Left ventricle myocardium superior (tissue), 1 donor: ENCODE measurements around the gene RAB3GAP2. TPM values are rescaled to one million over a fixed set of nuclear protein-coding genes. Genes with fewer than 3 reads are reported as not detected.
"Not testable (repeated sequence)": the region's sequence is repeated elsewhere in the genome, so short reads cannot be mapped to it uniquely, and the experiment has no call there.

Source experiments
- ATAC-seq: fragments of 200-7000 bp; cut with Tn5 transposase; one replicate; pipeline ENCODE4 v1.9.1; 2020; ENCODE audit warnings: mild to moderate bottlenecking, moderate library complexity
- DNase-seq: peaks from one replicate; pipeline ENCODE4 v3.0.0-alpha.2; 2020
- intact Hi-C: fragments of 100-400 bp; cut with micrococcal nuclease; formaldehyde crosslinking; loops from one replicate; pipeline ENCODE4 v1.11.0; 2022
- total RNA-seq: library from RNA; stranded (reverse); fragmentation: NEBNext Ultra II Directional; extraction: Animal tissue kit (Norgen Biotek cat#: 25700); gene quantifications from one replicate; pipeline ENCODE4 v1.2.1, GENCODE V29; 2021
- donor health status: DM: no; HTN: yes; CAD: no; lungs with severe emphysema.

RAB3GAP2 gene
- total RNA-seq, 1 donor from 2014 or later, result 25.9 TPM

DNA sequence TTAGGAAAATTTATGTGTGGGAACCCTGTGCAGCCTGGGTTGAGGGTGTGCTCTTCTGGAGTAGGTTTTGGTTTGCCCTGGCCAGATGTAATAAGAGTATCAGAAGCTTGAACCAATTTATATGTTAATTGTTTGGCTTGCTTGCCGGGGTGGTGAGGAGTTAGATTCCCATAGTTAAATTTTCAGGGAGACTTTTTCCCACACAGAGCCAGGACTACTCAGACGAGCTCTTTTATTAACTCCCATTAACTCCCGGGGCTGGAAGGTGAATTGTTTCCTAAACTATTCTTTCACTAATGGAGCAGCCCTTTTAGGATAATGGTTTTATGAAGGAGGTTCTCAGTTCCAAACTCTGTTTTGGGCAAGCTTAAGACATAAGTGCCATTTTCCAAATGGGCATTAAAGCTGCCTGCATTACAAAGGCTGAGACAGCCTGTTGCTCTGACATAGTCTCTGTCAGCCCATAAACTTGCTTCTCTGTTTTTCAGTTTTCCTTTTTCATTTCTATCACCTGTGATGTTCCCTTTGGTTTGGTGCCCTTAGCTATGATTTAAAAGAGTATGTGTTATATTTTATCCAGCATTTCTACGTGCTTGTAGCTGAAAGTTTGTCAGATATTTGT lies 18.0 kb upstream of the RAB3GAP2 start:
- ATAC-seq (no peak), DNase-seq (no peak)
- intact Hi-C loops, result no loop called here

DNA sequence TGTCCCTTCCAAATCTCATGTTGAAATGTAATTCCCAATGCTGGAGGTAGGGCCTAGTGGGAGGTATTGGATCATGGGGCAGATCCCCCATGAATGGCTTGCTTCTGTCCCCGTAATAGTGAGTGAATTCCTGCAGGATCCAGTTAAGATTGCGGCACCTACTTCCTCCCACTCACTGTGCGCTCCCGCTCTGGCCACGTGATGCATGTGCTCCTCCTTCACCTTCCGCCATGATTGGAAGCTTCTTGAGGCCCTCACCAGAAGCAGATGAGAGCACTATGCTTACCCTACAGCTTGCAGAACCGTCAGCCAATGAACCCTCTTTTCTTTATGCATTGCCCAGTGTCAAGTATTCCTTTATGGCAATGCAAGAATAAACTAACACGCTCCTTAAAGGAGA lies 14.9 kb upstream of the RAB3GAP2 start:
- DNase-seq, result no peak
- intact Hi-C loops, result no loop called here
- no peak for ATAC-seq

DNA sequence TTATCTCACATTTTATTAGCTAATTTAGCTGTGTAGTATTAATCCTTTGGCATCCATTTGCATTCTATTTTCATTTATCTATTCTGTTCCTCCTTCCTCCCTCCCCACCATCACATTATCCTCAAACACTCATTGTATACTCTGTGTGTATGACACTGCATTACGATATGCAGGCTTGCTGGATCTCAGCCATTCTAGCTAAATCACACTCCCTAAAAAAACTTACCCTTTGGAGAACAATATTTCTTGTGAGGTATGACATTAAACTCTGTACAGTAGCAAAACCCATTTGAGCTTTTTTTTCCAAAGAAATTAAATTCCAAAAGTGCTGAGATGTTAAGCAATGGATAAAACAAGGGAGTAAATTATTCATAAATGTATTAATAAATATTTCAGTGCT lies 11.4 kb upstream of the RAB3GAP2 start:
- ATAC-seq (no peak), DNase-seq (no peak)
- intact Hi-C loops, result no loop called here

DNA sequence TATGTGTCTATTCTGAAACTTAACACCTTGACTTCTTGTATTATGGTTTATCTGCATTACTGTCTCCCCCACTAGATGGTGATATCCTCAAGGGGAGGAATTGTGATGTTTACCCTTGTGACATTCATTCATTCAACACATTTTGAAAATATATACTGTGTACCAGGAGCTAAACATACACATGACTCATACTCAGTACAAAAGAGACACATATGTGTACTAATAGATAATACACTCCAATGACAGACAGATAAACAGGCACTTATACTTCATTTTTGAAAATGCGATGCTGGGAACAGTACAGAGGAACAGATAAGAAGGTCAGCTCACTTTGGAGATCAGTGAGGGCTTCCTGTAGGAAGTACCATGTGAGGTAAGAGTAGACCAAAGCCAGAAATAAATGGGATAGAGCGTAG lies 8.9 kb upstream of the RAB3GAP2 start:
- DNase-seq (no peak), ATAC-seq (no peak)
- intact Hi-C loops, result no loop called here

DNA sequence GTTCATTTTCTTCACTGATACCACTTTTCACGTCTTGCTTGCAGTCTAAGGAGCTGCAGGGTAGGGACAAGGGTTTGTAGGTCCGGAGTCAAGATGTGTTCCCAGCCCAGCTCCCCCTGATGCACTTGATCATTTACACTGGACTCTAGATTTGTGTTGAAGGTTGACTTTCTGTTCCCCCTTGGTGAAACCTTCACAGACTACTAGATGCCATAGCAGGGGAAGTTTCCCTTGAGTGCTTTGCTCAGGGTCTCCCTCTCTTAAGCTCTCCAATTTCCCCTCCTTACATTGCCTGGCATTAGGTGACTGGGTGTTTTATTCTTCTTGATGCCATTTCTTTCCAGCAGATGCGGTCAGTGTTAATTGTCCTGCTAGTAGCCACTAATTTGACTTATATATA lies 8.0 kb upstream of the RAB3GAP2 start:
- intact Hi-C loops, result no loop called here
- ATAC-seq (no peak), DNase-seq (no peak)

DNA sequence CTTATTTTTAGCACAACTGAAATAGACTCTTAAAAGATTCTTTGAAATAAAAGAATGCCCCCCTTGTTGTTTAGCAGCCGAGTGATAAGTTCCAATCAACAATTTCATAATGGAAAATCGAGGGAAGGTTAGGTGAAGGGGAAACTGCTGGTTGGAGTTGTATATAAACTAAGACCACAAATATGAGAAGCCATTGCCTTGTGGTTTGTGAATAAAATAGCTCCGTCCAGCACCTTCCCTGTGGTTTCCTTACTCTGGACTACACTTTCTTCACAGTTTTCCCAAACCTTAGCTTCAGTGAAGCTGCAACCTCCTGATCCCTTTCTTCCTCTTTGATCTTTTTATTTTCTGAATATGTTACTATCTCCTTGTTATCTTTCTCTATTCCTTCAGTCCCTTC lies 6.7 kb upstream of the RAB3GAP2 start:
- intact Hi-C loops, result no loop called here
- DNase-seq (no peak), ATAC-seq (no peak)

DNA sequence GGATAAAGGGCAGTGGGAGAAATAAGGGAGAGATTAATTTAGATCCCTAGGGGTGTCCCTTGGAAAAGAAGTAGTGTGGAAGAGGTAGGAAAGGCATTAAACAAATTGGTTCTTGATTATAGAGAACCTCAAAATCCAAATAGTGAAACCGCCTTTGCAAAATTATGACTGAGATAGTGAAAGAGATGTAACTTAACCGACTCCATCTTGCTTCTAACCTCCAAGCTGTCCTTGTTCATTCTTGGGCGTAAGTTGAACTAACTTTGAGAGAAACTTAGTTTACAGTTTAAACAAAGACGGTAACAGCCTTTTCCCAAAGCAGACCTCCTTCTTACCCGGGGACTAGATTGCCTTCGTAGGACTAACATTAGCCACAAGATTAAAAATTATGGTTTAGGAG lies 3.2 kb upstream of the RAB3GAP2 start:
- intact Hi-C loops, result no loop called here
- DNase-seq (no peak), ATAC-seq (no peak)

DNA sequence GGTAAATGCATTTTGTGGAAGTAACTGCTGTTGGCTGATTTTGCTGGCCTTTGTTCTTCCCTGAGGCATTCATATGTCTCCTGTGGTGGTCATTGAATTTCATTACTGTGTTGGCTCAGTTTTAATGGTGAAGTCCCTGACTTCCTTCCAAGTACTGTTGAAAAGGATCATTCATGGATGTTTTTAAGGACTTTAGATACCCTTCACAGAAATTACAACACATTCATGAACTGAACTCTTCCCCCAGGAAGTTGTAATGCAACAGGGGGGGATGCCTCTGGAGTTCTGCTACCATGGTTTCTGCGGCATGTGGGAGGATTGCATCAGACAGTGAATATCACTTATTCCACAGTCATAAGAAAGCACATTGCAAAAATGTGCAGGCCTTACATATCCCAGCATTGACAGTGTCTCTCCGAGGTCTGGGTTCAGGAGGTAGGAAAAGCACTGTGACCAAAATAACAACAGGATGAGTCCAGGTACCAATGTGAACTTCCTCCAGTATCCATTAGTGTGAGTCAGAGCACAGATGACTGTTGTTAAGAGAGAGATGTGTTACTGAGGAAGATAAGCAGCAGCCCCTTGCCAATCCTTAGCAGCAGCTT lies 2.1 kb upstream of the RAB3GAP2 start:
- DNase-seq (no peak), ATAC-seq (no peak)
- intact Hi-C loops, result no loop called here

DNA sequence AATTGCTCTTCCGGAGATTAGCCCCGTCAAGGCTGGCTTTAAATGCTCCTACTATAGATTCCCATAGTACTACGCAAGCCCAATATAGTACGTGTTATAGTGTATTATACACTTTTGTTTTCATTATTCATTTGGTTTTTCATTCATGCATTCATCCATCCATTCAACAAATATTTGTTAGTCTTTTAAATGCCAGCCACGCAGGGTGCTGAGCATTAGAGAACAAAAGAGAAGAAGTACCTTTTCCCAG lies 513 bp upstream of the RAB3GAP2 start:
- intact Hi-C loops, result no loop called here
- DNase-seq (no peak), ATAC-seq (no peak)

DNA sequence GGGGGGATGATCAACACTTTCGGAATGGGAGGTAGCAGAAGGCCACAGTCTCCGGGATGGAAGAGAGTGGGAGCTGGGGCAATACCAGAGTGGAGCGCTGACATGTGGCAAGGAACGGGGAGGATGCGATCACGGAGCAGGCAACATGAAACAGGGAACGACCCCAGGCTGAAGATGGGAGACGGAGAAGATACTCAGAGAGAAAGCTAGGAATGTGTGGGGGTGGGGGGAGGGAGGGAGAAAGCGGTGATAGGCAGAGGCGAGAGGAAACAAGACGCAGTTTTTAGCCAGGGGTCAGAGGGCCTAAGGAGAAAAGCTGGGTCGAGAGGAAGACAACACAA lies 577 bp downstream of the RAB3GAP2 start:
- intact Hi-C loops, result no loop called here
- DNase-seq, result no peak
- peak; percentile 11 for ATAC-seq

DNA sequence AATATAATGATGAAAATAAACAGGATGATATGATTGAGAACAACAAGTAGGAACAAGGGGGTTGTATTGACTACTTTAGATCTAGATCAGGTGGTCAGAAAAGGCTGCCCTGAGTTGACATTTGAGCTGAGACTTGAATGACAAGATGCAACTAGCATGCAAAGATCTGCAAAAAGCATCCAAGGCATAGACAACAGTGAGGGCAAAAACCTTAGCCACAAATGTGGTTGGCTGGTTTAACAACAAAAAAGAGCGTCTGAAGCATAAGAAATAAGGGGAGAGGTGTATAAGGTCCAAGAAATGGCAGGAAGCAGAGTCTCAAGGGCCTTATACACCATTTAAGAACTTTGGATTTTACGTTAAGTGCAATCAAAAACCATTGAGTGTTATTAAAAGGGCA lies 3.2 kb downstream of the RAB3GAP2 start:
- DNase-seq (no peak), ATAC-seq (no peak)
- intact Hi-C loops, result no loop called here

DNA sequence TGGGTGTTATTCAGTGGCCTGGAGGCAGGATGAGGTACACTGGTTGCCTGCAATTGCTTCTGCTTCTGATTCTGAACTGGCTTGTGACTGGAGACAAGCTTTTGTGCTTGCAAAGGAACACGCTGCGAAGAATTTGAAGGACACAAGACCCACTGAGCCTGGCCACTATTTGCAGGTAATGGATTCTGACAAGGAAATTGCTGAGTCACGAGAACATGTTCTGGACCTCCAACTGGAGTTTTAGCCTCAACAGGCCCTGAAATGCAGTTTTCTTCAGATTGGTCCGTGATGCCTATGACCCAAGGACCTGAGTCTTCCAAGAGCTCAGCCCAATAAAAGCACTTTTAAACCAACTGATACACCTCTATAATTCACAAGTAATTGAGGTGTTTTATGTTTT lies 4.6 kb downstream of the RAB3GAP2 start:
- no peak for ATAC-seq
- intact Hi-C loops, result no loop called here

DNA sequence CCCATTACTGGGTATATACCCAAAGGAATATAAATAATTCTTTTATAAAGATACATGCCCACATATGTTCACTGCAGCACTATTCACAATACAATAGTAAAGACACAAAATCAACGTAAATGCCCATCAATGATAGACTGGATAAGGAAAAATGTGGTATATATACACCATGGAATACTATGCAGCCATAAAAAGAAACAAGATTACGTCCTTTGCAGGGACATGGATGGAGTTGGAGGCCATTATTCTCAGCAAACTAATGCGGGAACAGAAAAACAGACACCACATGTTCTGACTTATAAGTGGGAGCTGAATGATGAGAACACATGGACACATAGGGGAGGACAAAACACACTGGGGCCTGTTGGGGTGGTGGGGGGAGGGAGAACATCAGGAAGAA lies 12.0 kb downstream of the RAB3GAP2 start:
- intact Hi-C loops, DNase-seq, ATAC-seq: not testable (repeated sequence)

More for the DNA sequence above, 4.6 kb downstream of the RAB3GAP2 start:
- DNase-seq, result no peak

DNA sequence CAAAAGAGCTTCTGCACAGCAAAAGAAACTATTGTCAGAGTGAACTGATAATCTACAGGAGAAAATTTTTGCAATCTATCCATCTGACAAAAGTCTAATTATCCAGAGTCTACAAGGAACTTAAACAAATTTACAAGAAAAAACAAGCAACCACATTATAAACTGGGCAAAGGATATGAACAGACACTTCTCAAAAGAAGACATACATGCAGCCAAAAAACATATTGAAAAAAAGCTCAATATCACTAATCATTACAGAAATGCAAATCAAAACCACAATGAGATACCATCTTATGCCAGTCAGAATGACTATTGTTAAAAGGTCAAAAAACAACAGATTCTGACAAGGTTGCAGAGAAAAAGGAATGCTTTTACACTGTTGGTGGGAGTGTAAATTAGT lies 12.5 kb downstream of the RAB3GAP2 start:
- intact Hi-C loops, DNase-seq, ATAC-seq: not testable (repeated sequence)

DNA sequence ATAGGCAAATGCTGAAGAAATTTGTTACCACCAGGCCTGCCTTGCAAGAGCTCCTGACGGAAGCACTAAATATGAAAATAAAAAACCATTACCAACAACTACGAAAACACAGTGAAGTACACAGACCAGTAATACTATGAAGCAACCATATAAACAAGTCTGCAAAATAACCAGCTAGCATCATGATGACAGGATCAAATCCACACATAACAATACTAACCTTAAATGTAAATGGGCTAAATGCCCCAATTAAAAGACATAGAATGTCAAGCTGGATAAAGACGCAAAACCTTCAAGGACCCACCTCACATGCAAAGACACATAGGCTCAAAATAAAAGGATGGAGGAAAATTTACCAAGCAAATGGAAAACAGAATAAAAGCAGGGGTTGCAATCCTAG lies 16.1 kb downstream of the RAB3GAP2 start:
- ATAC-seq, DNase-seq: not testable (repeated sequence)

DNA sequence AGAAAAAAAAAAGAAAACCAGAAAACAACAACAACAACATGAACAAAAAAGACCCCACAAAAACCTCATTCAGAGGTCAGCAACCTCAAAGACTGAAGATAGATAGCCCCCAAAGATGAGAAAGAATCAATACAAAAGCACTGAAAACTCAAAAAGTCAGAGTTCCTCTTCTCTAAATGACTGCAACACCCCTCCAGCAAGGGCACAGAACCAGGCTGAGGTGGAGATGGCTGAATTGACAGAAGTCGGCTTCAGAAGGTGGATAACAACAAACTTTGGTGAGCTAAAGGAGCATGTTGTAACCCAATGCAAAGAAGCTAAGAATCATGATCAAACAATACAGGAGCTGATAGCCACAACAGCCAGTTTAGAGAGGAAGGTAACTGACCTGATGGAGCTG lies 17.0 kb downstream of the RAB3GAP2 start:
- intact Hi-C loops, result no loop called here
- DNase-seq (no peak), ATAC-seq (no peak)

More for the DNA sequence above, 16.1 kb downstream of the RAB3GAP2 start:
- intact Hi-C loops, result not testable (repeated sequence)

DNA sequence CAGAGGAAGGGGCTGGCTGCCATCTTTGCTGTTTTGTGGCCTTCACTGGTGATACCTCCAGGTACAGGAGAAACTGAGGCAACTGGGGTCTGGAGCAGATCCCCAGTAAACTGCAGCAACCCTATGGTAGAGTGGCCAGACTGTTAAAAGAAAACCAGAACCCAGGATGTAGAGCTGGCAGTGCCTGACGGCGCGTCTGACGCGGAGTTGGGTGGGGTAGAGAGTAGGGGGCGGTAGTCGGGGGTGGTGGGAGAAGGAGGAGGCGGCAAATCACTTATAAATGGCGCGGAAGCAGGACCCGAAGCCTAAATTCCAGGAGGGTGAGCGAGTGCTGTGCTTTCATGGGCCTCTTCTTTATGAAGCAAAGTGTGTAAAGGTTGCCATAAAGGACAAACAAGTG lies 19.0 kb downstream of the RAB3GAP2 start:
- DNase-seq, intact Hi-C loops: not testable (repeated sequence)
- ATAC-seq, result peak; percentile 70

DNA sequence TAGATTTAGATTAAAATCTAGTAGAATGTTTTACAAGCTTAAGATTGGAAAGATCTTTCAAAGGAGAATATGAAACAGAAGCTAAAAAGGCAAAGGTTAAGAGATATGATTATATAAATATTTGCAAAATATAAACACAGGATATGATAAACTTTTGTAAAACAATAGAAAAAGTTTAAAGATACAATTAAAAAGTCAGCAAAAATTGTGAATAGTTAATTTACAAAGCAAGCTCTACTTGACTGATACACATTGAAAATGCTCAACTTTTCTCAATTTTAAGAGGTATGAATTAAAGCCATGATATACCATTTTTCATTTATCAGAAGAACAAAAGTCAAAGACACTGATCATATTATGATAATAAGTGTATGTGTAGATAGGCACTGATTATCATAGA lies 21.0 kb downstream of the RAB3GAP2 start:
- ATAC-seq, result no peak

DNA sequence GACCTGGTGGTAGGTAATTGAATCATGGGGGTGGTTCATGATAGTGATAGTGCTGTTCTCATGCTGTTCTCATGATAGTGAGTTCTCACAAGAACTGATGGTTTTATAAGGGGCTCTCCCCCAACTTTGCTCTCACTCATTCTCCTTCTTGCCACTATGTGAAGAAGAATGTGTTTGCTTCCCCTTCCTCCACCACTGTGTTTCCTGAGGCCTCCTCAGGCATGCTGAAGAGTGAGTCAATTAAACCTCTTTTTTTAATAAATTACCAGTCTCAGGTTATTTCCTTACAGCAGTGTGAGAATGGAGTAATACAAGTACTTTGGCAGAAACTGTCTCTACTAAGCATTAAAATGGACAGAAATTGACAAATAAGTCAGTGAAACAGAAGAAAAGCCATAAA lies 21.6 kb downstream of the RAB3GAP2 start:
- DNase-seq (no peak), ATAC-seq (no peak)
- intact Hi-C loops, result no loop called here

More for the DNA sequence above, 21.0 kb downstream of the RAB3GAP2 start:
- no peak for DNase-seq
- intact Hi-C loops, result no loop called here

DNA sequence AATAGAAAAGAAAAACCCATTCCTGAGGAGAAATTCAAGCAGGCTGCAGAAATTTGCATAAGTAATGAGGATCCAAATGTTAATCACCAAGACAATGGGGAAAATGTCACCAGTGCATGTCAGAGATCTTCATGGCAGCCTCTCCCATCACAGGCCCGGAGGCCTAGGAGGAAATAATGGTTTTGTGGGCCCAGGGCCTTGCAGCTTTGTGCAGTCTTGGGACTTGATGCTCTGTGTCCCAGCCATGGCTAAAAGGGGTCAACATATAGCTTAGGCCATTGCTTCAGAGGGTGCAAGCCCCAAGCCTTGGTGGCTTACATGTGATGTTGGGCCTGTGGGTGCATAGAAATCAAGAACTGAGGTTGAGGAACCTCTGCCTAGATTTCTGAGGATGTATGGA lies 22.7 kb downstream of the RAB3GAP2 start:
- intact Hi-C loops, result no loop called here
- ATAC-seq (no peak), DNase-seq (no peak)

DNA sequence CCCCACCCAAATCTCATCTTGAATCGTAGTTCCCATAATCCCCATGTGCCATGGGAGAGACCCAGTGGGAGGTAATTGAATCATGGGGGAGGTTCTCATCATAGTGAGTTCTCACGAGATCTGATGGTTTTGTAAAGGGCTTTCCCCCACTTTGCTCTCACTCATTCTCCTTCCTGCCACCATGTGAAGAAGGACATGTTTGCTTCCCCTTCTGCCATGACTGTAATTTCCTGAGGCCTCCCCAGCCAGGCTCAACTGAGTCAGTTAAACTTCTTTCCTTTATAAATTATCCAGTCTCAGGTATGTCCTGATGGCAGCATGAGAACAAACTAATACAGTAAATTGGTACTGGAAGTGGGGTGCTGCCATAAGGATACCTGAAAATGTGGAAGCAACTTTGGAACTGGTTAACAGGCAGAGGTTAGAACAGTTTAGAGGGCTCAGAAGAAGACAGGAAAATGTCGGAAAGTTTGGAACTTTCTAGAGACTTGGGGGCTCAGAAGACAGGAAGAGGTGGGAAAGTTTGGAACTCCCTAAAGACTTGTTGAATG lies 23.5 kb downstream of the RAB3GAP2 start:
- intact Hi-C loops, result not testable (repeated sequence)

More for the DNA sequence above, 23.5 kb downstream of the RAB3GAP2 start:
- ATAC-seq, DNase-seq: not testable (repeated sequence)
